ENCODE data around the gene KIAA0753. TPM values are rescaled to one million over a fixed set of nuclear protein-coding genes. Genes with fewer than 3 reads are reported as not detected.
A peak's percentile ranks its signal among the peaks of the same experiment; 100 is the strongest.

KIAA0753 gene
- total RNA-seq, 1 donor, result 10.8 TPM

GRCh38 chr17:6643451-6644125 lies 3.1 kb upstream of the KIAA0753 start:
- no peak for DNase-seq (ENCODE audit: low read depth in 2 of 3, low spot score in 2 of 3)

GRCh38 chr17:6642592-6642991 lies 2.1 kb upstream of the KIAA0753 start:
- DNase-seq (ENCODE audit: low read depth in 2 of 3, low spot score in 2 of 3), result no peak

DNA sequence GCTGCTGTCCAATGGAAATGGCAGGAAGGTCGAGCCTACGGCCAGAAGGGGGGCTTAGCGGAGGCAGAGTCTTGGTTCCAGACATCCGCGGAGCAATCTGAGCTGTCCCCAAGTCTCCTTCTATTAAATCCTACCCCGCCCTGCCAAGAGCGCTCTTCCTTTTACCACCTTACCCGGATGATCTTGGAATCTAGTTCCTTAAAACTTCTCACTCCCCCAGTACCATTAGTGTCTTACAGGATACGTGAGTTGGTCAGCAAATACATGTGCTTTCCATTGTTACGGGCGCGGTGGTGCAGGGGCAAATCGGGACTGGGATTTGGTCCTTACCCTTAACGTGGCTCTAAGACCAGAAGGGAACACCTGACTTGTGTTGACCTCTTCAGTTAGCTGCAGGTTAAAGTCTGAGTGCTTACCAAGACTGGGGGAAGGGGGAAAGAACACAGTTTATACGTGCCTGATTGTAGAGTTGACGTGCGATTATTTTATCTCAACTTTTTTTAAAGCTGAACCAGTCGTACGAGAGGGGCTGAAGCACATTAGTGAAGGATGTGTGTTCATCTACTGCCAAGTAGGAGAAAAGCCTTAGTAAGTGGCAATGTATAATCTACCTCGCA lies 844 bp upstream of the KIAA0753 start:
- no peak for DNase-seq (ENCODE audit: low read depth in 2 of 3, low spot score in 2 of 3)

- peak in 1 of 3 donors; percentile 44 for DNase-seq (ENCODE audit: low read depth in 2 of 3, low spot score in 2 of 3)
Observed at GRCh38 chr17:6639586-6640535, 650 bp downstream of the KIAA0753 start.

GRCh38 chr17:6639014-6639585 lies 1.4 kb downstream of the KIAA0753 start:
- DNase-seq (ENCODE audit: low read depth in 2 of 3, low spot score in 2 of 3), result no peak

DNA sequence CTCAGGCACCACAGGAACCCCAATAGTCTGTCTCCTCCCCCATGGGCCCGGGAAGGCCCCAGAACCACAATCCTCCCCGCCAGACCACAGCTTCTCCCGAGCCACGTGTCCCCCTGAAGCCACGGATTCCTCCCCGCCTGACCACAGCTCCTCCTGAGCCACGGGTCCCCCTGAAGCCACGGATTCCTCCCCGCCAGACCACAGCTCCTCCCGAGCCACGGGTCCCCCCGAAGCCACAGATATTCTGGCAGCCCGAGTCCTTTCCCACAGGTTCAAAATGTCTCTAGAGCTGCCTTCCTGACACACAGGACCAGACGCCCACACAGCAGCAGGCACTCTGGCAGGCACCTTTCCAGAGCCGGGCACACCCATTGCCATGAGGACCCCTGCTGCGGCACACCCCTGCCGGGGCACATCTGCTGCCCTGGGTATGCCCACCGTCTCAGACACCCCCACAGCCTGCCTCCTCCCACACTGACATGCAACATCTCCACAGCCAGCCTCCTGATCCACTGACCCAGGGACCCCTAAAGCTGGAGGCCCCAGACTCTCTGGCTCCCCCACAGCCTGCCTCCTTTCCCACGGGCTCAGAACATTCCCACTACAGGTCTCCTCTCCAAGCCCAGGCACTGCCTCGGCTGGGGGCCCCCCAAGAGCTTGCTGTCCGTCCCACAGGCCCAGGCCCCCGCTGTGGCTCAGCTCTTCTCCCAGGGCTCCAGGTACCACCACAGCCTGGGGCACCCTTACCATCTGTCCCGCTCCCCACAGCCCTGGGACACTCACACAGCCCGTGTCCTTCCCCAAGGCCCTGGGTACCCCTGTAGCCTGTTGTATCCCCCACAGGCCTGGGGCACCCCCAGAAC lies 2.2 kb downstream of the KIAA0753 start:
- no peak for DNase-seq (ENCODE audit: low read depth in 2 of 3, low spot score in 2 of 3)

DNA sequence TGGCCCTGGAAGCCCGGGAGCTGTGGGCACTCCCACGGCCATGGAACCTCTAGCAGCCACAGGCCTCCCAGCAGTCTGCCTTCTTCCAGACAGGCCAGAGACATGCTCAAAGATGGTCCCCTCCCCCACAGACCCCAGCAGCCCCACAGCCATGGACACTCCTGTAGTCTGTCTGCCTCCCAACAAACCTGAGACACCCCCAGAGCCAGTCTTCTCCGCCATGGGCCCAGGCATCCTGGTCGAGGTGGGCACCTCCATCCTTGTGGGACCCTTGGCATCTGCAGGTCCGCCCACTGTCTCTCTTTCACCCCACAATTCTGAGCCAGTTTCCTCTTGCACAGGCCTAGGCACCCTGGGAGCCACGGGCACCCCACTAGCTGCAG lies 3.1 kb downstream of the KIAA0753 start:
- no peak for DNase-seq (ENCODE audit: low read depth in 2 of 3, low spot score in 2 of 3)

- no peak for DNase-seq (ENCODE audit: low read depth in 2 of 3, low spot score in 2 of 3)
Observed at GRCh38 chr17:6636616-6637457, 3.7 kb downstream of the KIAA0753 start.

GRCh38 chr17:6636105-6636504 lies 4.4 kb downstream of the KIAA0753 start:
- no peak for DNase-seq (ENCODE audit: low read depth in 2 of 3, low spot score in 2 of 3)

GRCh38 chr17:6633263-6633662 lies 7.2 kb downstream of the KIAA0753 start:
- no peak for DNase-seq (ENCODE audit: low read depth in 2 of 3, low spot score in 2 of 3)

DNA sequence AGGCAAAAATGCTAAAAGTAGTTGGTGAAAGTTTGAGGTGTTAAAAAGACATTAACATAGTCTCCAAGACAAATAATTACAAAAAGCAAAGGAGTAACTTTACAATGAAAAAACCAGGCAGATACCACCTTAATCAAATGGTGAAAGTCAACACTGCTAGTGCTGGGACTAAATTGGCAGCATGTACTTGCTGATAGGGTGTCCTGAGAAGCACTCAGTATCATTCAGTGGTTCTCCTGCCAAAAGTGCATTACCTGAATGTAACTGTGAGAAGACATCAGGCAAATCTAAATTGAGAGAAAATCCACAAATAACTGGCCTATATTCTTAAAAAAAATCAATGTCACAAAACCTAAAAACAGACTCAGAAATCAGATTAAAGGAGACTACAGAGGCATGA lies 8.0 kb downstream of the KIAA0753 start:
- no peak for DNase-seq (ENCODE audit: low read depth in 2 of 3, low spot score in 2 of 3)

DNA sequence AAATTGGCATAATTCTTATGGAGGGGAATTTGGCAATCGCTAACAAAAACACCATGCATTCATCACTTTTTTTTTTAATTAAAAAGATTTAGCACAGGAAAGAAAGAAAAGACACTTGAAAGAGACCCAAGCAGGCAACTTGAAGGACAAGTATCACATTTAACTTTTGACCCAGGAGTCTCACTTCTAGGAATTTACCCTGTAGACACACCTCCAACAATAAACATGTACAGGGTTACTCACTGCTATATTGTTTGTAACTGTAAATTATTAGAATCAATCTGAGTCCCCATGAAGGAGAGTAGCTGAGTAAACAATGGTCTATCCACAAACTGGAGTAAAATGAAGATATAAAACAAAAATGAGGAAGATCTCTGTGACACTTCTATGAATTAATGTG lies 10.1 kb downstream of the KIAA0753 start:
- DNase-seq (ENCODE audit: low read depth in 2 of 3, low spot score in 2 of 3), result no peak

- DNase-seq (ENCODE audit: low read depth in 2 of 3, low spot score in 2 of 3), result no peak
Observed at GRCh38 chr17:6627019-6627418, 13.5 kb downstream of the KIAA0753 start.

DNA sequence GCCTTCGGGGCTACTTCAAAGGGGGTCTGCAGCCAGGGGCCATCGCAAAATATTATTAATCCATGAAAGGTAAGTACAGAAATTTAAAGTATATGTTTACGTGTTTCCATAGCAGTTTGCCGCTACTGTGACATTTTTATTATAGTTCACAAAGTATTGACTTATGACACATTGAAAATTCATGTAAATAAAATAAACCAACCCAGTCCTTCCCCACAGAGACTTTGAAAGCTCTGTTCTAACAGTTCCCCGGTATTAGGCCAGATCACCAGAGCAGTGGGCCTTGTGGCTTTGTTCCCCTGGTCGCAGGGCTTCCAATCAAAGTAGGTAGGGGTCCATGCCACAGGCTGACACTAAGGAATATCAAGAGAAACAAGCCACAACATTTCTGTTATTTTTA lies 13.9 kb downstream of the KIAA0753 start:
- no peak for DNase-seq (ENCODE audit: low read depth in 2 of 3, low spot score in 2 of 3)

DNA sequence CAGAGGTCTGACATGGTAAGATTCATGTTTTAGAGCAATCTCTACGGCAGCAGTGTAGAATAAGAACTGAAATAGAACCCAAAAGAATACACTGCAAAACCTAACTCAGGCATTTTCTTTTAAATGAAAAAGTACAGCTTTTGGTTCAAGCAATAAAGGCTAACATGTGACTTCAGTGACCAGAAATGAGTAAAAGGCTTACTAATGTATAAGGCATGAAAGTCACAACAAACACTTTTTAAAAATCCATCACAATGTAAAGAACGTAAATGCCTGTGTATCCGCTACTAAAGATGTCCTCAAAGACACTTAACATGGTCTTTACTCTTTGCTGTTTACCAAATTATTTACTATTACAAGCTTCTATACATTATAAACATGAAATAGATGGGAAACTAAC lies 16.6 kb downstream of the KIAA0753 start:
- DNase-seq (ENCODE audit: low read depth in 2 of 3, low spot score in 2 of 3), result no peak

- DNase-seq (ENCODE audit: low read depth in 2 of 3, low spot score in 2 of 3), result no peak
Observed at GRCh38 chr17:6611231-6611630, 29.3 kb downstream of the KIAA0753 start.

DNA sequence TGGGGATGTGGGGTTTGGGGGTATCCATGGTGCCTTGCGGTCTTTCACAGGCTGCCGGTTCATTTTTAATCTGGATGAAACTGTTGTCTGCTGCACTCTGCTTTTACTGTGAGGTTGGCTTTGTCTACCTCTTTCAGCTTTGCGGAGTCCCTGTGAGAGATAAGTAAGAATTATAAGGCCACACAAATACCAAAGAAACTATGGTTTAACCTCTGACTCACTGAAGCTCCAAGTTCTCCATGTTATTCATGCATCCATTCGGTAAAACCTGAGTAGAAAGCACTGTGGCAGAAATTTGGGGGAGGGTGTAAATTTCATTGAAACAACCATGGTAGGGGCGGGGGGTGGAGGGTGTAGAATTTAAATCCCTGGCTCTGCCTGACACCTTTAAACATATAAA lies 30.5 kb downstream of the KIAA0753 start:
- DNase-seq (ENCODE audit: low read depth in 2 of 3, low spot score in 2 of 3), result no peak

DNA sequence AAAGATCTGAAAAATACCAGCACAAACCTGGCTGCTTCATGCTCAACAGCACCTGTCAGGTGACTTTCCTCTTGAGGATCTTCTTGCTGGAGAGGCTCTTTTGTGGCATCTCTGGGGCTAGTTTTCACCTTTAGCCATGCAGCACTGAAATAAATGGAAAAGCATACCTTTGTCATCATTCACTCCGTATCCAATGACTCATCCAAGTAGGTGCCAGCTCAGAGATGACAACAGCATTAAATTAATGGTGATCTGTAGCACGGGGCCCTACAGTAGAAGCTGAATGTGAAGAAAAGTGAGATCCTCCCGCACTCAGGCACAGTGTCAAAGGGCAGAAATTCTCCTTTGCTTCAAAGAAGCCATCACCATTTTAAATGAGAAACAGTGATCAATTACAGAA lies 32.2 kb downstream of the KIAA0753 start:
- no peak for DNase-seq (ENCODE audit: low read depth in 2 of 3, low spot score in 2 of 3)

DNA sequence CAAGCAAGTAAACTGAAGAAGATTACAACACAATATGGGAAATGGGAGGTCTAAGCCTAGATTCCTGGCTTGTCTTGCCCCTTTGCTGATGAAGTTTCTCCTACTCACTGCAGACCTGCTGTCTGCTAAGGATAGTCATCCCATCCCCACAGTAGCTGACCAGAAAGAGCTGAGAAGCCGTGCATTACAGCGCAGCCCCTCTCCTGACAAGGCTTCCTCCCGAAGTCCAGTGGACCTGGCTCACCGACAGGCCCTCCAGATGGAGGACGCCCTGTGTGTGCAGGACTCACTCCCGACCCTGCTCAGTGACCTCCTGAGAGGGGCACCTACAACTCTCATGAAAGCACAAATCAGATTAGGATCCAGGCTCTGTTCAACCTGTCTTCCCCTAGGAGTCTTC lies 35.4 kb downstream of the KIAA0753 start:
- DNase-seq (ENCODE audit: low read depth in 2 of 3, low spot score in 2 of 3), result no peak

Measured in hematopoietic multipotent progenitor cell (in vitro differentiated cells).